ENCODE measurements around the gene NME9. TPM values are rescaled to one million over a fixed set of nuclear protein-coding genes. Genes with fewer than 3 reads are reported as not detected.

Gene NME9
- total RNA-seq, 4 donors from 2014 or later: 0.47 to 0.54 TPM; not detected in 2

- no peak overlapping the region for H3K27ac ChIP-seq
- no peak overlapping the region for H3K4me3 ChIP-seq
- ATAC-seq: no peak
- H3K4me1 ChIP-seq: no peaks in the 10 kb centered on the region
- H3K36me3 ChIP-seq: peaks cover 0 to 28% of the 10 kb centered on the region in 2 donors
- H3K27me3 ChIP-seq: no peaks in the 10 kb centered on the region
- 94 to 100% methylated on average over 1 of the region's 1 CpG for WGBS, 2 donors (ENCODE audit: low coverage in 1 of 2)
- H3K9me3 ChIP-seq: no peaks in the 10 kb centered on the region
- TF ChIP-seq EP300 (IDR thresholded peaks at IDR 0.05) (no peak), POLR2AphosphoS5 (IDR thresholded peaks at IDR 0.05) (no peak), POLR2A (IDR thresholded peaks at IDR 0.05) (no peak)
- TF ChIP-seq, protein P1, sequence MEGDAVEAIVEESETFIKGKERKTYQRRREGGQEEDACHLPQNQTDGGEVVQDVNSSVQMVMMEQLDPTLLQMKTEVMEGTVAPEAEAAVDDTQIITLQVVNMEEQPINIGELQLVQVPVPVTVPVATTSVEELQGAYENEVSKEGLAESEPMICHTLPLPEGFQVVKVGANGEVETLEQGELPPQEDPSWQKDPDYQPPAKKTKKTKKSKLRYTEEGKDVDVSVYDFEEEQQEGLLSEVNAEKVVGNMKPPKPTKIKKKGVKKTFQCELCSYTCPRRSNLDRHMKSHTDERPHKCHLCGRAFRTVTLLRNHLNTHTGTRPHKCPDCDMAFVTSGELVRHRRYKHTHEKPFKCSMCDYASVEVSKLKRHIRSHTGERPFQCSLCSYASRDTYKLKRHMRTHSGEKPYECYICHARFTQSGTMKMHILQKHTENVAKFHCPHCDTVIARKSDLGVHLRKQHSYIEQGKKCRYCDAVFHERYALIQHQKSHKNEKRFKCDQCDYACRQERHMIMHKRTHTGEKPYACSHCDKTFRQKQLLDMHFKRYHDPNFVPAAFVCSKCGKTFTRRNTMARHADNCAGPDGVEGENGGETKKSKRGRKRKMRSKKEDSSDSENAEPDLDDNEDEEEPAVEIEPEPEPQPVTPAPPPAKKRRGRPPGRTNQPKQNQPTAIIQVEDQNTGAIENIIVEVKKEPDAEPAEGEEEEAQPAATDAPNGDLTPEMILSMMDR (IDR thresholded peaks at IDR 0.05): no peak
These were observed 76.0 kb downstream of the NME9 start for GRCh38 chr3:138253609-138254008.

Other genes with a start within 250 kb of the NME9 start
- 10 to 100 TPM in 3 of 4 donors, 1 to 10 TPM in 1; 5.3 to 47.9 (median 18.6) TPM for gene DZIP1L, start 214.2 kb downstream of the NME9 start, total RNA-seq
- under 1 TPM in 1 of 4 donors, not detected in 3; 0.46 TPM for gene A4GNT, start 197.5 kb downstream of the NME9 start, total RNA-seq
- gene DBR1, start 154.9 kb downstream of the NME9 start, total RNA-seq: 10 to 100 TPM; 11.2 to 16.4 (median 14.2) TPM
- gene ARMC8, start 142.6 kb downstream of the NME9 start, total RNA-seq: 100 to 1,000 TPM in 2 of 4 donors, 10 to 100 TPM in 2; 76.0 to 102 (median 91.6) TPM
- gene MRAS, start 18.7 kb upstream of the NME9 start, total RNA-seq: 10 to 100 TPM; 31.8 to 58.1 (median 51.8) TPM
- 1 to 10 TPM in 3 of 4 donors, under 1 TPM in 1; 0.93 to 1.9 (median 1.4) TPM for gene ESYT3, start 104.8 kb upstream of the NME9 start, total RNA-seq